GM18499 (cell line): ENCODE data around the gene PCSK5.
"Not testable (repeated sequence)": the region's sequence is repeated elsewhere in the genome, so short reads cannot be mapped to it uniquely, and the experiment has no call there.

ENCODE experiments used
- ATAC-seq: cut with Tn5 transposase; IDR thresholded peaks from one replicate; pipeline ENCODE4 v1.9.1; 2021; ENCODE audit warnings: moderate number of reproducible peaks; ENCODE audit not compliant: insufficient read depth, unreplicated experiment

PCSK5 gene

DNA sequence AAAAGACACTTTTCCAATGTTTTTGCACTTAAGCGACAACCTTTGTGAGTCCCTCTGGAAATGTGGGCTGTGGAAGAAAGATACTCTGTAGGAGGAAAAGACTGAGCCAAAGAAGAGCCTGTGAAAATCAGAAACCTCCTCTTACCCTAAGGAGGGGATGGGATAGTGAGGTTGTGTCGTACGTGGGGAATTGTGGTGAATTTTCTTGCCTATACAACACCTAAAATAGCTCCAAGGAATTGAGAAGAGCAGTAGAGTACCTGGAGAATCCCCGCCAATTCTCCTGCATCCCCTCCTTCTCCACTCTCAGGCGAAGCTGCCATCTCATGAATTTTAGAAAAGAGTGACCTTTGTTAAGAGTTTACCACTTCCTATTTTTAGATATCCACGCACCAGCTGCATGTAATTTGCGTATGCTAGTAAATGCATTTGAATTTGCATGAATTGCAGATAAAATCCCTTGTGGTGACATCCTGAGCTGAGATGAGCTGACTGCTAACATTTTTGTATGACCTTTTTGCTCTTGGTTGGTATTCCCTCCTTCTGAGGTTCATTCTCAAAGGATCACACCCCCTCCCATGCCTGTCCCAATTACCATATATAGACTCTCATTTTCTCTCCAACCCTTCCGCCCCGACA lies 147.2 kb downstream of the PCSK5 start:
- ATAC-seq: no peak

DNA sequence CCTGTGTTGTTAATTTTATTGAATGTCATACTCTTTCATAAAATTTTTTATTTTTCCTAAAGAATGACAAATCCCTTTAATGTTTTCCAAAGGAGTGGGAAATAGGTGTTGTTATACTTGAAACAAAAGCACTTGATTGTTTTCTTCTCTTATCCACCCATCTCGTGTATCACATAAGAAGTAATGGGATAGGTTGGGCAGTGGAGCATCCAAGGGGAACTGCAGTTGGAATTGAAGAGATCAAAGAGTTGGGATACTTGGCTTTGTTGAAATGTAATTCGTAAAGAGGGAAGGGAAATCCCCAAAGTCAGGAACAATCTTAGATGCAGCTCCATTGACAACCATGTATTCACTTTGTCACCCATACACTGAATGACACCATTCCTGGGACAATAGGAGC lies 148.0 kb downstream of the PCSK5 start:
- no peak for ATAC-seq

DNA sequence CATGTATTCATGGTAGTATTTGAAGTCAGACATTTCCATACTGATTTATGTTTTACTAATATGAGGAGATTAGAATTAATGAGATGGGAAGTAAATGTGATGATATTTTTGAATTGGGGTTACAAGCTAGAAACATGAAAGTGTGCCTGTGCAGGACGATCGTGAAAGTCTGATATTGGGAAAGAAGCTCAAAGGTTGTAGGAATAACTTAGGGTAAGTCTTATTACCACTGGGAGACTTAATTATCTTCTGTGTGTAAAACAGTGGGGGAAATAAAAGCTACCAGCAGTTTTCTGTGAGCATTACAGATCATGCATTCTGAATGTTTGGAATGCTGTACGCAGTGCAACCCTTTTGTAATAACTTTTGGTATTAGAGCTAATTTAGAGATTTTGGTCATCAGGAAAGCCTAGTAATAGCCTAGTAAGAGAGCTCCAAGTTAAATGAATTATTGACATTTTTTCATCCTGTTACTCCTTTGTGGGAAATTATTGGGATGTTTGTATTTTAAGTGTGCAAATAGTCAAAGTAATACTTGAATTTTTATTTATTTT lies 153.9 kb downstream of the PCSK5 start:
- ATAC-seq: no peak

DNA sequence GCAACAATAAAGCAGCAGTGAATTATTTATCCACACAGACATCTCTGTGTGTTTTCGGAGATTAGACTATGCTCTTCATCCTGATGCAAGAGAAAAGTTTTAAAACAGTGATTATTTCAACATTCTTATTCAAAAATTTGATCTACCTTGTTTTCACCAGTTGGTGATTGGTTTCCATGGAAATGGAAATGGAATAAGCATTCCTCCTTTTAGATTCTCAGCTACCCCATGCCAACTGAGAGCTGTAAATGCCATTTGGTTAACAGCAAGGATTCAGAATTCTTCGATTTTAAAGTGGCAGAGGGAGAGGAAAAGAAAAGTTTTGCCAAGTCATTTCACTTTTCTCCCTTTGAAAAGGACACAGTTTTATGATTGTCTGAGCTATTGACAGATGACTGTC lies 154.7 kb downstream of the PCSK5 start:
- no peak for ATAC-seq

DNA sequence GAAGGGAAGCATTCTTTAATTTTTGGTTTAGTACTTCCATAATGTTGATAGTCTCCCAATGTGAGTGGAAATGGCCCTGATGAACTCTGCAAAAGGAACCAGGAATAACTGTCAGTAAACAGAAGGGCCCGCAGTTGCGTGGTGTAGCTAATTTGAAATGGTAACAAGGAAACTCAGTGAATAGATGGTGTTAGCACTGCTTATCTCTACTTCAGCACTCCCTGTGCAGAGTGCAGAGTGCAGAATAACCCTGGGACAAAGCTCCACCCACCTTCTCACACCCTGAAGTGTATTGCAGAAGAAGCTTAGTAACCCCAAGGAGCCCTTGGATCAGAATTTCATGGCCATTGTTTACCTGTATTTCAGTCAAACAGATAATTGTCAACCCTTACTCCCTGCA lies 158.9 kb downstream of the PCSK5 start:
- no peak for ATAC-seq

DNA sequence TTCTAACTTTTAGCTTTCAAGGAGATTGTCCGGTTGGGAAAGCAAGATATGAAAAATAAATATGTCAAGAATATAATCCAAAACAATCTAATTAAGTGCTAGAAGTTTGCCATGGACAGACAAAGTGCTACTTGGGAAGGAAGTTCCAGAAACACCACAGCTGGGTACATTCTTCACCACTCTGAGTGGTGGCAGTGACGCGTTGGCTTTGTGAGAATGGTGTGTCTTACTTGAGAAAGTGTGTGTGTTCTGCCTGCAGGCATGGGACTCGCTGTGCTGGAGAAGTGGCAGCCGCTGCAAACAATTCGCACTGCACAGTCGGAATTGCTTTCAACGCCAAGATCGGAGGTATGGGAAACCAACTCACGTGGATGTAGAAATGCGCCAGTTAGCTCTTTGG lies 177.2 kb downstream of the PCSK5 start:
- ATAC-seq: no peak

DNA sequence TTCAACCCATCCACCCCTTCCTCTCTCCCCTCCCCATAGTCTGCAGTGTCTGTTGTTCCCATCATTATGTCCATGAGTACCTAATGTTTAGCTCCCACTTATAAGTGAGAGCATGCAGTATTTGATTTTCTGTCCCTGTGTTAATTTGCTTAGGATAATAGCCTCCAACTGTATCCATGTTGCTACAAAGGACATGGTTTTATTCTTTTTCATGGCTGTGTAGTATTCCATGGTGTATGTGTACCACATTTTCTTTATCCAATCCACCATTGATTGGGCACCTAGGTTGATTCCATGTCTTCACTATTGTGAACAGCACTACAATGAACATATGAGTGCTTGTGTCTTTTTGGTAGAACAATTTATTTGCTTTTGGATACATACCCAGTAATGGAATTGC lies 187.1 kb downstream of the PCSK5 start:
- no peak for ATAC-seq

DNA sequence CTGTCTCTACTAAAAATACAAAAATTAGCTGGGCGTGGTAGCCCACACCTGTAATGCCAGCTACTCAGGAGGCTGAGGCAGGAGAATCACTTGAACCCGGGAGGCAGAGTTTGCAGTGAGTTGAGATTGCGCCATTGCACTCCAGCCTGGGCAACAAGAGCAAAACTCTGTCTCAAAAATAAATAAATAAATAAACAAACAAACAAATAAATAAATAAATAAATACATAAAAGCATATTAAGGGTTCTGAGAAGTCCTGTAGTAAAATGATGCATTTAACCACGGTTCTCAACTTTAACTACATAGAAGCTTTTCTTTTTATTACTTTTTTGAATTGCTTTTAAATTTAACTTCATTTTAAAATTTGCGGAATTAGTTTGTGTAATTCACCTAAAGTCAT lies 190.8 kb downstream of the PCSK5 start:
- not testable (repeated sequence) for ATAC-seq

DNA sequence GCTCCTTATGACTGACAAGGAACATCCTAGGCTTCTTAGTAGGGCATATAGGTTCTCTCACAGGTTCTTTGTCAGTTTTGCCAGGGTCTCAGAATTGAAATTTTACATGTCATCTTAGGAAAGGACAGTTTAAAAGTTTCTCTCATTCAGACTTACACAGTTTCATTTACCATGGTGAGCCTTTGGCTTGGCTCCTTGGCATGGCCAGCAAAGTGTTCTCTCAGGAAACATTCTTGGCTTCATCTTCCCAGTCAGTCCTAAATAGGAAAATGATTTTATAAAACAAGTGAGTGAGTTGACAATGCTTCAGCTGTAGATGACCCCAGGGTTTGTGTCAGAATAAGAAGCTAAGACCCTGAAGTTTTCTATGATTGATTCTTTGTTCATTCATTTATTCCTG lies 191.6 kb downstream of the PCSK5 start:
- ATAC-seq: no peak

DNA sequence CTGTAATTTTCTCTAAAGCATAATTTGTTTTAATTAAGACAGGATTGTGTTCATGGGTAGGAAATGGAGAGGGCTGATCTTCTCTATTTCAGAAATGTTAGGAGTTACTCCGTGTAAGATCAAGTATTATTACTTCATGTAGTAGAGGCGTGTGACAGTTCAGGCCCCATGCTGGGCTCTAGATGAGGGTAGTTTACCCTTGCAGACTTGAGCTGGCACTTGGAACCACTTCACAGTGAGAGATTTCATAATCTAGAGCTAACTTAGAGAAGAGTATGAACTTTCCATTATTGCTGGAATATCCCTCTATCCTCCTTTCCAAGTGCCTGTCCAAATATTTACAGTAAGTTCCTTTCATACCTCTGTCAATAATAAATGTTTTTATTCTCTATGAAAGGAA lies 195.1 kb downstream of the PCSK5 start:
- ATAC-seq: no peak

DNA sequence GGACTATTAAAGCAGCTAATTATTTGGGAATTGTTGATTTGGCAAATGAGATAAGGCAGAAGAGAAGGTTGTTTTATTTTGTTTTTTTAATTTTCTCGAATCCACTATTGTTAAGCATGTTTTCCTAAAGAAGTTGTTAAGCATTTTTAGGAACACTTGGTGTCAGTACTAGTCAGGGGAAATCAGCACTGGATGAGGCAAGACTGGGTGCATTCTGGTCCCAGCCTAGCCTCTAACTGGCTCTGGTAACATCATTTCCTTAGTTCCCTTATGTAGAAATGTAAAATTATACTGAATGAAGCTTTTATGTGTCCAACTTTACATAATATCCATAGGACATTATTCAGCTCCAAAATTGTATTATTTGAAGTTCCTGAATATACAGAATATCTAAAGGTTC lies 196.1 kb downstream of the PCSK5 start:
- ATAC-seq: no peak

DNA sequence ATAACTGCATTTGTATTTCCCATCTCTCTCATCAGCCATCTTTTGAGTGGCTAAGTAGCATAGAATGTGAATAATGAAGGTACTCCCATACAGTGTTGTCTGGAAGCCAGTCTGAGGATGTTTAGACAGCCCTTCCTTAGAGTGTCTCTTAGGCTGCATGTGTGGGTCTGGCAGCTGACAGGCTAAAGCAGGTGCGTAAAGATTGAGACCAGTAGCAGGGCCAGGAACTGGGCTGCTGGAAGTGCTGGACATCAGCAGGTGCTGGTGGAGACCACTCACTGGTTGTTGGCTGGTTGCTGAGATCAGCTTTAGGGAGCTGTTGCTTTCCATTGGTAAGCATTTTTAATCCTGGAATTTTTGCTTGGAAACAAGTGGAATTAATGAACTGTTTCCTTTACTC lies 197.5 kb downstream of the PCSK5 start:
- no peak for ATAC-seq

DNA sequence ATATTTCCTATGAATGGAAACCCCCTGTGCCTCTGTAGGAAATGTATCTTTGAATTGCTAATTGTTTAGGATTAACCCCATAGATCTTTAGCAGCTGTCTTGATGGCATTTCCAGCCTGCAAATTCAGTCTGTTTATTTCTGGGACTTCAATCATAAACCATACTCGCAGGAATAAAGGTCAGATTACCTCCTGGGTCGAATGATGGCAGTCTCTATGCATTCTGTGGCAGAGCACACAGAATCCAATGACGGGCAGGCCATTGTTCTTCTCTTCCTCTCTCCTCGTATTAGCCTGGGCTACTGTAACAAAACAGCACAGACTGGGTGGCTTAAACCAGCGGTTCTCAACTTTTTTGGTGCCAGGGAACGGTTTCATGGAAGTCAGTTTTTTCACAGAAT lies 199.9 kb downstream of the PCSK5 start:
- no peak for ATAC-seq

DNA sequence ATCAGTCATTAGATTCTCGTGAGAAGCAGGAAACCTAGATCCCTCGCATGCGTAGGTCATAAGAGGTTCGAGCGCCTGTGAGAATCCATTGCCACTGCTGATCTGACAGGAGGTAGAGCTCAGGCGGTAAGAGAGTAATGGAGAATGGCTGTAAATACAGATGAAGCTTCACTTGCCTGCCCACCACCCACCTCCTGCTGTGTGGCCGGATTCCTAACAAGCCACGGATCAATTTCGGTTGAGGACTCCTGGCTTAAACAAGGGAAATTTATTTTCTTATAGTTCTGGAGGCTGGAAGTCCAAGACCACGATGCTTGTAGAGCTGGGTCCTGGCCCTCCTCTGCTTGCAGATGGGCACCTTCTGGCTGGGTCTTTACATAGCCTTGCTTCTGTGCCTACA lies 200.4 kb downstream of the PCSK5 start:
- ATAC-seq: no peak

DNA sequence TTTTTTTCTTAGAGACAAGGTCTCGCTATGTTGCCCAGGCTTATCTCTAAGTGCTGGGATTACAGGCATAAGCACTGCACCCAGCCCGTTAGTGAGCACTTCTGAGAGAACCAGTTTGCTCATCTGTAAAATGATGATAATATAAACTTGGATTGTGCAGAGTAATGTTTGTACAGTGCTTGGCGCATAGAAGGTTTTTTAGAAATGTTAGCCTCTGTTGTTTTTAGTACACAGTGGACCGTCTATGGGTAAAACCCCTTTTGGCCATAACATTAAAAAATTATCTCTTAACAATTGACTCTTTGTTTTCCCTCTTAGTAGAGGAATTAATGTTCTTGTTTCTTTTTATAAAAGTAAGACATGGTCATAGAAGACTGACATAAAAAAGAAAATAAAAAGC lies 202.1 kb downstream of the PCSK5 start:
- ATAC-seq: no peak

DNA sequence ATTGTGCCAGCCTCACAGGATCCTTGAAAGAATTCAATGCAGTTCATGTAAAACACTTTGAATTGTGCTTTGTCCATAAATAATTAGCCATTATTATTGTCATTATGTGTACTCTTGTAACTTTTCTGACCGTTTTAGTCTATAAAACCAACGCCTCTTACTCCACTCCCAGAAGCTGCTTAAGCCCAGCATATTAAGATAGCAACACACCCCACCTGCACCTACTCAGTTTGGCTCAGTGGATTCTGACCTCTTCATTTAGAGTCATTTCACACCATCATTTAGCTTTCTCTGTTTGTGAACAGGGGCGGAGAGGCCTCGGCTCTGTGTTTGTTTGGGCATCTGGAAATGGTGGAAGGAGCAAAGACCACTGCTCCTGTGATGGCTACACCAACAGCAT lies 205.1 kb downstream of the PCSK5 start:
- ATAC-seq: no peak

DNA sequence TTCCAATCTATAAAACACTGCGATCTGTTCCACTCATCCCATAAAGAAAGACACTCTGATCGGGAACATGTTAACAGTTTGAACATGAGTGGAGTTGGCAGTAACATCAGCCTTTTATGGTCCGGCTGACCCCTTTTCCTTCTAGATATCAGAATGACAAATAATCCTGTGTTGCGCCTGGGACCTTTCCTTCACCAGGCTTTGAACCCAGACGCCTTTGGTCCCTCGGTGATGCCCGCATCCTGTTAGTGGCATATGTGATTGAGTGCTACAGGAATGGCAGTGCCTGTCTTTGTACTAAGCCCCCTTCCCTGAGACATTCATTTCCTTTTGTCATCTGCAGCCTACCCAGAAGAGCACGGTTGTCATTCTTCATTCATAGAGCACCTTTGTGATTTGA lies 209.0 kb downstream of the PCSK5 start:
- ATAC-seq: no peak

DNA sequence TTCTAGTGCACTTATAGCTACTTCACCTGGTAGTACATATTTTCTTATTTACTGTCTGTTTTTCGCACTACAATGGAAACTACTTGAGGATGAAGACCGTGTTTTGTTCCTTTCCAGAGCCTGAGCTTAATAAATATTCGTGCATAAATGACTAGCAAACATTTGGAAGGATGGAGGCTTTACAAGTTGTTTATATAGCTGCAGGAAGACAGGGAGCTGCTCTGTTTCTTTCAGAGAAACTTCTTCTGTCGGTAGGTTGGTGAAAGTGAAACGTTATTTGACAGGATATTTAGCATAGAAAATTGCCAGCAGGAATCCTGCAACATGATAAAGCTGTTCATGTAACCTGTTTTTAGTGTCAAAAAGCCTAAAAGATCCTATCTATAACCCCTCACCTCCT lies 210.6 kb downstream of the PCSK5 start:
- no peak for ATAC-seq

DNA sequence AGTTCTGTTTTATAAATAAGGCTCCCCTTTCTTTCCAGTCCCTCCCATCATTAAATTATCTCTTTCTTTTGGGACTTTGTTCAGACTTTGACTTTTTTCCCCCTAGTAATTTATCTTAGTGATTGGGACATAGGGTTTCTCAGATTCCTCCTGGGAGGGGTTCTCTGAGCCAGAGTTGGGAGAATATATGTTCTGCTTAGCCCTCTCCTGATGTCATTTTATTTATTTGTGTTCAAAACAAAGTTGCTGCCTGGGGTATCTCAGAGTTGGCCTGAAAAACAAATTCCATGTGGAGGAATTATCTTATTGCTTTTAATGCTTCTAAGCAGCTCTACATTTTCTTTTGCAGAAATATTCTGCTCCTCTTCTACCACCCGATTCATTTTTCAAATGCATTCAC lies 211.0 kb downstream of the PCSK5 start:
- no peak for ATAC-seq

DNA sequence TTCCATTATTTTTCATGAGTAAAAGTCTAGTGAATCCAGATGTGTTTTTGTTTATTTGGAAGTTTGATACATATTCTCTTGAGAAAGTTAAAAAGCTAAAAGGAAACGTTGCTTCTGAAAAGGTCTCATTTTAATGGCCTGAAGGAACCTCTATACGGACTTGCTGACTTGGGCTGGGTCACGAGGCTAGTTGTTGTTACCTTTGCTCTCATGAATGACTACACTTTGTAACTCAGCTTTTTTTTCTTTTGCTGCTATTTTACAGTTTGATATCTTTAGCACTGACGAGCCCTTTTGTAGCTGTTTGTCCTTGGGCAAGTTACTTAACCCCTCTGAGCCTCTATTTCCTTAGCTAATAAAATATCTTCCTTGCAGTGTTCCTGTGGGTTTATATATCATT lies 211.5 kb downstream of the PCSK5 start:
- ATAC-seq: no peak

DNA sequence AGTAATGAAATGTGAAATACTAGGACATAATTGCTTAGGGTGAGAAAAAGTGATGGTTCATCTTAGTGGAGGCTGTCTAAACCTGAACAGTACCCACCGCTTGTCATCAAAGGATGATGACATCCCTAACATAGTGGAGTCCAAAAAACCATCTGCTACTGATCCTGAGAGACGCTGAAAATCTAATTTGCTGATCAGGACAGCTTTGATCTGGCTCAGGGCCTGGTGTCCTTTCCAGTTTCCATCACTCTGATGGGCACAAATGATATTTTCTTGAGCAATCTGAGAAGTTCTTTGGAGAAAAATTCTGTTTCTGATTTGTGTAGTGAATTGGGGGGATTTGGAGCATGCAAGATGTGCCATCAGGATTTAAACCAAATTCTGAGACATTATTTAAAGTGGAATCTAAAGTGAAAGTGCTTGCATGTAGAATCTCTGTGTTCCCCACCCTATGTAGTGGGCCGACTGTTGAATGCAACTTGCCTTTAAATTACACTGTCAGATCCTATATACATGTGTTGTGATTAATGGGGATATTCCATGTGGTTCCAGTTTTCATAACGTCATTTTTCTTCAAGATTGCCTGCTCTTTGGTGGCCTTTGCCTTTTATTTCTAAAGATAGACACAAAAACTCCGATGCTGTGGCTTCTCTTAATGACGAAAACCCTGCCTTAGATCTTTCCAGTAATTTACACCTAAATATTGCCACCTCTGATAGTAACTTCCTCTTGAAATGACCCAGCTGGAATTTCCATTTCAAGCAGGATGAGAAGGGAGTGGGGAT lies 213.2 kb downstream of the PCSK5 start:
- no peak for ATAC-seq

DNA sequence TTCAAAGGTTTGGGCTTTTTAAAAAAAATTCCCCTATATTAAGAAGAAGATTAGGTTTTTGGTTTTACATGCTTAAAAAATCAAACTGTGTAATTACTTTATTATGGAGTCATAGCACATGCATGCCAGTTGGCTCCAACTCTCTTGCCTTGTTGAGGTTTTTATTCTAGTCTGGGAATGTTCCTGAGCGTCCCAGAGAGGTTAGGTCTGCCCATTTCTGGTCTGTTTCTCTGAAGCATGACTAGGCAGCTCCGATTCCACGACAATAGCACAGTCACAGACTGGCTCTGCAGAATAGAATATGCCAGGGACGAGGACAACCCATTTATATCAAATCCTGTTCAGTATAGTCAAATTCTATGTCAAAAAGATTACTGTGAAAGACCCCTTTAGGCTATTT lies 217.0 kb downstream of the PCSK5 start:
- no peak for ATAC-seq
